ENCODE measurements around the gene CCDC117. TPM values are rescaled to one million over a fixed set of nuclear protein-coding genes. Genes with fewer than 3 reads are reported as not detected.

The CCDC117 gene
- total and polyA plus RNA-seq, 8 donors: 5.1 to 15.7 (median 8.8) TPM

- Histone ChIP-seq H3K27me3 (no peaks in the 10 kb centered on the region), H3K27ac (peak overlapping the region; percentile 83 to 89 (median 86)), H3K36me3 (no peaks in the 10 kb centered on the region), H3K9me3 (no peaks in the 10 kb centered on the region), H3K4me3 (no peak overlapping the region), H3K4me1 (peaks cover 49 to 87% (median 82%) of the 10 kb centered on the region in 3 donors)
- 32 to 42% methylated on average over 14 of the region's 14 CpGs for WGBS, 2 donors
- peak; percentile 80 to 97 (median 92) for DNase-seq
- no peak for TF ChIP-seq CTCF (IDR thresholded peaks at IDR 0.05)
- intact Hi-C loops (cut with DNase I): no loop called here
- ATAC-seq: peak; percentile 54 to 77 (median 74)
- no peak for FAIRE-seq
Observed at GRCh38 chr22:28817919-28818859, 45.7 kb downstream of the CCDC117 start.

GRCh38 chr22:28819253-28820096 is 47.0 kb downstream of the CCDC117 start:
- intact Hi-C loops (cut with DNase I): no loop called here
- FAIRE-seq: no peak

GRCh38 chr22:28820885-28821284 is 48.4 kb downstream of the CCDC117 start:
- no peaks in the 10 kb centered on the region for H3K9me3 ChIP-seq
- no peak for ATAC-seq
- no peaks in the 10 kb centered on the region for H3K36me3 ChIP-seq
- no peak for TF ChIP-seq CTCF (IDR thresholded peaks at IDR 0.05)
- H3K27ac ChIP-seq: peak overlapping the region in 3 of 4 donors; percentile 86 to 89 (median 87)
- no peak for FAIRE-seq
- intact Hi-C loops (cut with DNase I): no loop called here
- H3K27me3 ChIP-seq: no peaks in the 10 kb centered on the region
- peaks cover 45 to 74% (median 64%) of the 10 kb centered on the region in 3 donors for H3K4me1 ChIP-seq
- H3K4me3 ChIP-seq: no peak overlapping the region
- WGBS, 2 donors: 64 to 80% methylated on average over 2 of the region's 2 CpGs
- no peak for DNase-seq

More at GRCh38 chr22:28819253-28820096, 47.0 kb downstream of the CCDC117 start:
- Histone ChIP-seq H3K27me3 (no peaks in the 10 kb centered on the region), H3K27ac (peak overlapping the region; percentile 83 to 89 (median 86)), H3K4me1 (peaks cover 52 to 83% (median 77%) of the 10 kb centered on the region in 3 donors), H3K4me3 (no peak overlapping the region), H3K36me3 (no peaks in the 10 kb centered on the region), H3K9me3 (no peaks in the 10 kb centered on the region)
- no peak for TF ChIP-seq CTCF (IDR thresholded peaks at IDR 0.05)
- 23 to 26% methylated on average over 5 of the region's 5 CpGs for WGBS, 2 donors
- ATAC-seq (peak; percentile 57 to 76 (median 72)), DNase-seq (peak in 5 of 6 donors; percentile 79 to 93 (median 87))

- no peak for DNase-seq
- H3K4me1 ChIP-seq: peaks cover 45 to 72% (median 63%) of the 10 kb centered on the region in 3 donors
- no peak for FAIRE-seq
- no peaks in the 10 kb centered on the region for H3K9me3 ChIP-seq
- no peak for TF ChIP-seq CTCF (IDR thresholded peaks at IDR 0.05)
- intact Hi-C loops (cut with DNase I): no loop called here
- H3K27me3 ChIP-seq: no peaks in the 10 kb centered on the region
- H3K4me3 ChIP-seq: no peak overlapping the region
- H3K27ac ChIP-seq: peak overlapping the region in 3 of 4 donors; percentile 25 to 89 (median 87)
- no peak for ATAC-seq
- 36 to 48% methylated on average over 1 of the region's 1 CpG for WGBS, 2 donors
- H3K36me3 ChIP-seq: no peaks in the 10 kb centered on the region
Observed at GRCh38 chr22:28821452-28821851, 49.0 kb downstream of the CCDC117 start.
